T1000 (cell line): ENCODE results near the gene NFATC2.

ENCODE experiments used
- DNase-seq: peaks from one replicate; lab custom pipeline; 2025; ENCODE audit warnings: mixed read lengths; lab: John Stamatoyannopoulos, UW

Gene NFATC2

DNA sequence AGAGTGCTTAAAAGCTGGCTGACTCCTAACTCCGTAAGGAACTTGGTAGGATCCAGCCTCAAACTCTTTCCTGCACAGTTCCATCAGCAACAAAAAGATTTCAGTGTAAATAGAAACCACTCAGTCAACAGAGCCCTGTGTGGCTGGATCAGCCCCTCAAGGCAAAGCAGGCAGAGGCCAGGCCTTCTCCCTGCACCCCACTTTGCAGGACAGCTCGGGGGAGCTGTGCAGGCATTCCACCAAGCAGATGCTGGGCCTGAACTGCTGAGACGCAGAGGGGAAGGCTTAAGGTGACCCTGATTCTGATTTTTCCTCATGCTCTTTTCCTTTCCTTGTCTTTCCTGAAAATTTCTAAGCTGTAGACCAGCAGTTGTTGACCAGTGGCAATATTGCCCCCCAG lies 91.5 kb downstream of the NFATC2 start:
- DNase-seq = no peak

DNA sequence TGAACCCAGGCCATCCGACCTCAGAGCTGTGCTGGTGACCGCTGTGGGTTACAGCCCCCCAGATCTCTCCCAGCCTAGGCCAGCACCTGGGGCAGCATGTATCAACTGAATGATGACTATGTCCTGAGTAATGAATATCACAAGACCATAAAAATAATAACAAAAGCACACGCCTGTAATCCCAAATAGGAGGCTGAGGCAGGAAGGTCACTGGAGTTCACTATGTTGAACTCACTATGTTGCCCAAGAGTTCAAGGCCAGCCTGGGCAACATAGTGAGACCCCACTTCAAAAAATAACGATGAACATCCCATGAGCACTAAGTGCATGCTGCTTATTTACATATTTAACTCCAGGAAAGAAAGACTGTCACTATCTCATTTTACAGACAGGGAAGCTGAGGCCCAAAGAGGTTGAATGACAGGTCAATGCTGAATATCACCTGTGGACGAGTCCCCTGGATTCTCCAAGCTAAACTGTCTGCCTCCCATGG lies 92.3 kb downstream of the NFATC2 start:
- no peak for DNase-seq

DNA sequence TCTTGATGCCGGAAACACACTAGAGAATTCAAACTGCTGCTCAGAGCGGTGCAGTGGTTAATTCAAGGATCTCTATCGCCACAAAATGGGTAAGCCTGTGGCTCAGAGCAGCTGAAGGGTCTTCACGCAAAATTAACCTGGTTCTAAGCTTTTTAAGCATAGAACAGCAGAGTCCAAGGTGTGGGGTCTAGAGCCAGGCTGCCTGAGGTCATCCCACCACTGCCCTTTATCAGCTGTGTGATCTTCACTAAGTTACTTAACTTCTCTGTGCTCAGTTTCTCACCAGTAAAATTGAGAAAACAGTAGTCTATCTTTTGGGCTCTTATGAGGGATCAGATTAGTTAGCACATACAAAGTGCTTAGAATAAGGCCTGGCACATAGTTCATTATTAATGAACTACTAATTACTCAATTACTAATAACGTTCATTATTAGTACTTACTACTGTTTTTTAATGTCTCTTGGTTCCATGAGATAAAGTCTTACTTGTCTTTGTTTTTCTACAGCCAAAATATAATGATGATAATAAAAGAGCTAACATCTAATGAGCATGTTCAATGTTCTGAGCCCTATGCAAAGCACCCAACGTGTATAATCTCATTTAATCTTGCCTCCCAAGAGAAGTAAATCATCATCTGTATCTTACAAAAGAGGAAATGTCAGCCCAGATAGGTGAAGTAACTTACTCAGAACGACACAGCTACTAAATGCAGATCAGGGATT lies 92.9 kb downstream of the NFATC2 start:
- no peak for DNase-seq

DNA sequence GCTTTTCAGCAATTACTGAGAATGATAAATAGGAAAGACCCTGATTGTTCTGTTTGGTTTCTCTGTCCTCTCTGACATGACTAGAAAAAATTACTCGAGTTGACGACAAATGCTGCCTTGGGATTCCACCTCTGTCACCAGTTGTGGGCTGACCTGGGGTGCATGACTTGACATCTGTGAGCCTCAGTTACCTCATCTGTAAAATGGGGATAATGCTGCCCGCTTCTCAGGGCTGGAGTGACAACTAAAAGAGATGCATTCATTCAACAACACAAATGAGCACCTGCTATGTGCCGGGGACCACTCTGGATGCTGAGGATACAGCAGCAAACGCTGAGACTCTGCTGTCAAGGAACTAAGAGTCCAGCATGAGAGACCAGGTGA lies 94.8 kb downstream of the NFATC2 start:
- no peak for DNase-seq

DNA sequence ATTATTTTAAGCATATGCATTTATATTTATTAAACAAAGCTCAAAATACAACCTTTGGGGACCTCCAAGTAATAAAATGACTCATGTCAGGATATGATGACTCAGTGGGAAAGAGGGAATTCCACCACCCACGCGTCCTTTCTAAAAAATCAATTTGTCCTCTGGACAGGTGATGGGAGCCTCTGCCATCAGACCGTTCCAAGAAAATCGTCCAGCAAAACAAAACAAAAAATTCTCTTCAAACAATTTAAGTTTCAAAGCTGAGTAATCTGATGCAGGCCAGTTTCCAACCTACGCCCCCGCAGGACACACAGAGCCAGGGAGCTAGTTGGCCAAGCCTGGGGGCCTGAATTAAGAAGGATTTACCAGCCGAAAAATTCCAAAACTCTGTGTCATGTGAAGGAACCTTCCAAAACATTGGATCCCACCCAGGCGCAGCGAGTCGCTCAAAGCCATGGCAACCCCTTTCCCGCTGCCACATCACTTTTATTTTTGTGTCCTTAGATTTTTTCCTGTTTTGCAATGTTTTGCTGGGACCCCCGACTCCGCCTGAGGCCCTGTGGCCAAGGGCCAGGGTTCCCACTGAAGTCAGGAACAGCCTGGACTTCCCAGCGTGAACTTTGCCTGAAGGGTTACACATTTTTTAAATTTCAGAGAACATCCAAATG lies 95.3 kb downstream of the NFATC2 start:
- DNase-seq = peak; percentile 93

DNA sequence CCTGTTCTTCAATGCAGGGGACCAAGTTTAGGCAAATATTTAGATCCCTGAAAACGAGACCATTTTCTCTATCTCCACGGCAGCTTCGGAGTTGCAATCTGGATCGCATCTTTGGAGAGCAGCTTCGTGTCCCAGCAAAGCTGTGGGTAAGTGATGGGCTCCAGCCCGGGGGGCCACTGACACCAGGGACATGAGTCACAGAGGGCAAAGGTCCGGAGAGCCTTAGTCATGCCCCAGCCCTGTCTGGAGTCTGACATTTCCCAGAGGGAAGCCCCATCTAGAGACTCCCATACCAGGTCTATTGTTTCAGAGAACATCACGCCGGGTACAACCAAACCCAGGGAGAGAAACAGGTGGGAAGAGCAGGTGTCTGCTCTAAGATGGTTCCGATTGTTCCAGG lies 95.9 kb downstream of the NFATC2 start:
- peak; percentile 96 for DNase-seq

DNA sequence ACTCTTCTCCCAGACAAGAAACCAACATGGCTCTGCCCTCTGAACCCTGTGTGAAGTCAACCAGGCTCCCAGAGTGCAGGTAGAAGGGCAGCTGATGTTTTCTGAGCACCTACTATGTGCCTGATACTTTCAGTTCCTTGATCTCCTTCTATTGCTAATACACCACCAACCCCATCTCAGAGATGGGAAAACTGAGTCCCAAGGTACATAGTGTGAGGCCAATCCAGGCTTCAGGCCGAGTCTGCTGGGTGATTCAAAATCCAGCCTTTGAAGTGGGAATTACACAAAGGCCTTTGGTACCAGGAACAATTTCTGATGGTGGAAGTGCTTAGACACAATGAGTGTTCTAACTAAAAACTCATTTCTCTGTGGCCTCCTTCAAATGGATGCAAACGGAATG lies 96.3 kb downstream of the NFATC2 start:
- DNase-seq = no peak

DNA sequence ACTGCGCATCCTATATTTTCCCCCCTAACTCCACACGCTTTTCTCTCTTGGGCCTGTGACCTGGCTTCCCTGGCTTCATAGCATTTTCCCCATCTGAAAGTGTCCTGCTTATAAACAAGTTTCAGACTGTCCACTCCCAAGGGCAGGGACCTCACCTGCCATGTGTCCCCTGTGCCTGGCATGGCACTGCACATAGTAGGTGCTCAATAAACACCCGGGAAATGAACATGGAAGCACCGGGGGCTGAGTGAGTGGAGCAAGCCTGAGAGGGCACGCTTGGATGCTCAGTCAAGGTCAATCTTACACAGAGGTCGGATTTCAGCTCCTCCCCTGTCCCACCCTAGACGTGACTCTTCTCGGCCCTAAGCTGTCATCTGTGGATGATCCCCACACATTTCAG lies 96.9 kb downstream of the NFATC2 start:
- no peak for DNase-seq

DNA sequence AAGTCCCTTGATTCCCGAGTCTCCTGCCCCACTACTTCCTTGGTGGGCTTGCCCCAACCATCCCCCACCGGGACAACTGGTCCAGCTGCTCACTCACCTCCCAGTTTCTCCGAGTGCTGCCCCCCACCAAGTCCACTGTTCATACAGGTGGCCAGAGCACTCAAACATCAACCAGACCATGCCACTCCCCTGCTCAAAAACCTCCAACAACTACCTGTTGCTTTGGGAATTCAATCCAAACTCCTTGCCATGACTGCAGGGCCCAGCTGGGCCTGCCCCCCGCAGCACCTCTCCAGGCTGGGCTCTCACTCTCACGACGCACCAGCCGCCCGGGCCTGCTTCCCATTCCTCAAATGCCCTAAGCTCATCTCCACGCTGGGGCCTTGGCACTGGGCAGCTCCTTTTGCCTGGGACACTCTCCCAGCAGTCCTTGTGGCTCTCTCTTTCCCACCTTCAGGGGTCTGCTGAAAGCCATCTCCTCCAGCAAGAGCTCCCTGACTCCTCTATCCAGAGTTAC lies 97.5 kb downstream of the NFATC2 start:
- no peak for DNase-seq

DNA sequence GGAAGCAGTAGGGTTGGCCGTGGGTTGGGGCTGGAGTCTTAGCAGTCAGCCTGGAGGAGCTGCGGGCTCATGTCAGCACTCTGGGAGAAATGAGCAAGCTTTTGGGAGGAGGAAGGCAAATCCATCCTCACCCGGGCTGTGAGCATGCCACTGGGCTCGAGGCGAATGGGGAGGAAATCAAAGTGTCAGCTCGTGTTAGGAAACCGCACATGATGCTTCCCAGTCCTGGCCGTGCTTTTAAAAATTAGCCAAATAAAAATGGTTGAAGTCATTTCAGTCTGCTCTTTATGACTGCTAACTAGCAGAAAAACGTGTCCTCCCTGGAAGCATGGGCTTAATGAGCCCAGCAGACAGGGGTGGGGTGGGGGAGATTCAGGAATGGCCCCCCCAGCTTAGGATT lies 98.1 kb downstream of the NFATC2 start:
- no peak for DNase-seq

DNA sequence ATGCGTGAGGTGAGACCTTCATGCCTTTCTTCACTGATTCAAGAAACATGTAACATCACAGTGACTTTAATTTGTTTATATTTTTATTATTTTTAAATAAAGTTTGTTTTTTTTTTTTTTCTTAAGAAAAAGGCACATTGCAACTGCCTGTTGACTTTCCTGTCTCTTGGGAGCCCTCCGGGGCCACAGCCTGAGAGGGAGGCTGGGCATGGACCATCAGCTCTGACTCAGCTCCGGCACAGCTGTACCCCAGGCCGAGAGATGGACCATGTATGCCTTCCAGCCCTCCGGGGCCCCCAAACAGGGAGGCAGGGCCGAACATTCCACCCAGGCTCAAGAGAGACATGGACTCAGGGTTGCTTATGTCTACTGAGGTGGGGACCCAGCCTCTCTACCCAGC lies 99.9 kb downstream of the NFATC2 start:
- peak; percentile 46 for DNase-seq

DNA sequence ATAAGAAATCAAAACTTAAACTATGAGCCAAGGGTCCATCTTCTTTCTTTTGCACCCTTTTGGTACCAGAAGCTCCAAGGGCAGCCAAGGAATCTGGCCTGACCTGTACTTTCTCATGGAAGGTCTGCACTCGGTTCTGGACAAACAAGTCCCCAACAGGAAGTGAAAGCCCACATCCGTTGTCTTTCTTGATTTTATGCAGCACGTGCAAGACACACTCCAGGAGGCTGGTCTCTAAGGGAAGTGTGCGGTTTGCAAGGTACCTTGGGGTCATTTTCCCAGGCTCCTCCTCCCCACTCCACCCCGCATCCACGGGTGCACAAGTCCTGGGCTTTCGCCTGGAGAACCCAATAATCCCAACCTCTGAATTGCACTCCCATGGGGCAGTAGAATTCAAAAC lies 101.9 kb downstream of the NFATC2 start:
- DNase-seq = no peak

DNA sequence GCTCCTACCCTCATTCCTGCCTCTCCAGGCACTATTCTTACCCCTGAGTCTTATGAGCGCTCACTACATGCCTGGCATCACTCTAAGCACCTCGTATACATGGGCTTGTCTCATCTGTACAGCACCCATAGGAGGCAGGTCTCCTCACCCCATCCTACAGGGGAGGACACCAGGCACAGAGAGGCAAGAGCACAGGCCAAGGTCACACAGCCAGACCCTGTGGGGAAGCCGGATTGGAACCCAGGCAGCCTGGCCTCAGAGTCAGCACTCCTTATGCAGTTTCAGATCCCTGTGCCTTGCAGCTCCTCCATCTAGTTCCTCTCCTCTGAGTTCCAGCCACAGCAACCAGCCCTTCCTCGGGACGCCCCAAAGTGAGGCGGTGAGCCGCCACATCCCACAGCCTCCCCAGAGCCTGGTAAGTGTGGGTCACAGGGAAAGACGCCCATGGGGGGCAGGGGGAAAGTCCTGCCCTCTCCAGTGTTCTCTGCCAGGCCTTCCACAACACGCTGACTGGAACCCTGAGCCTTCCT lies 103.3 kb downstream of the NFATC2 start:
- no peak for DNase-seq

DNA sequence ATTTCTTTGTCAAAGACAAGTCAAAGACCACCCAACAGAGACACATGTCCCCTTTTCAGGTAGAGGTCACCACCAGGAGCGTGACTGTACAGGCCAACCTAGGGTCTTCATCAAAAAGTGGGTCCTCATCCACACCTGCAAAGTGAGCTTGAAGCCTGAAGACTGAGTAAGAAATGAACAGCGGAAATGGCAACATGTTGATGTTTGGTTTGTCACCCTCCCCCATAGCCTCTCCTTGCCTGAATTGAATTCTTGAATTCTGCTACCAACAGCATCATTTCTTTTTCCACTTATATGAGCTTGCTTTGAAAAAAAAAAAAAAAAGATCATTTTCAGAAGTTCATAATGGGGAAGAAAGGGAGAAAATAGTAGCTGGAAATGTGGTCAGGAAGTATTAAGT lies 104.4 kb downstream of the NFATC2 start:
- DNase-seq = no peak

DNA sequence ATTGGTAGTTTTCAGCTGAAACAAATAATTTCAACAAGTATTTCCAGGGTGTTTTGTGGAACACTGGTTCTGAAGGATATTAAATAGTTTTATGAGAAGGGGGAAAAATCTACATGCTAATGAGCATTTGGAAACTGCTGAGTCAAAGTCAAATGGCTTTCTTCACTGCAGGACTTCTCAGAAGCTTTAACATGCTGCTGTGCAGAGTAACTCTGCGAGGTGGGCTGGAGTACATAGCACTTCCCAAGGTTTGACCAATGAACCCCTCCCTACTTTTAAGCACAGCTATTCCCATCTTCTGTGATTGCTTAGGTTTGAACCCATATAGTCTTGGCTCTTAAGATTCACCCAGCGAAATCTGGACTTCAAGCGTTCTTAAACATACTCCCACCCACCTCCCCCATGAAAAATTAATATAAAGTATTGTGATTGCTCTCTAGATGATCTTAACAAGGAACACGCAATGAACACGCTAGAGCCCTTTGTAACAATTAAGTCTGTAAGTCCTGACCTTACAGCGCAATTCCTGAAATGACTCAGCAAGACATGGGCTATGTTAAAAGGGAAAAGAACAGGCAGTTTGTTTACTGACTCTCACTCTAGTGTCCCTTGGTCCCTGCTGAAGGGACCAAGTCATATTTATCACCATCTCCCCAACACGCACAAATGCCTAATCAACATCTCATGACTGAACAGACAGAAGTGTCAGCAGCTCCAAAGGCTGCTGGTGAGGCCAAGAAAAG lies 105.2 kb downstream of the NFATC2 start:
- DNase-seq = no peak

DNA sequence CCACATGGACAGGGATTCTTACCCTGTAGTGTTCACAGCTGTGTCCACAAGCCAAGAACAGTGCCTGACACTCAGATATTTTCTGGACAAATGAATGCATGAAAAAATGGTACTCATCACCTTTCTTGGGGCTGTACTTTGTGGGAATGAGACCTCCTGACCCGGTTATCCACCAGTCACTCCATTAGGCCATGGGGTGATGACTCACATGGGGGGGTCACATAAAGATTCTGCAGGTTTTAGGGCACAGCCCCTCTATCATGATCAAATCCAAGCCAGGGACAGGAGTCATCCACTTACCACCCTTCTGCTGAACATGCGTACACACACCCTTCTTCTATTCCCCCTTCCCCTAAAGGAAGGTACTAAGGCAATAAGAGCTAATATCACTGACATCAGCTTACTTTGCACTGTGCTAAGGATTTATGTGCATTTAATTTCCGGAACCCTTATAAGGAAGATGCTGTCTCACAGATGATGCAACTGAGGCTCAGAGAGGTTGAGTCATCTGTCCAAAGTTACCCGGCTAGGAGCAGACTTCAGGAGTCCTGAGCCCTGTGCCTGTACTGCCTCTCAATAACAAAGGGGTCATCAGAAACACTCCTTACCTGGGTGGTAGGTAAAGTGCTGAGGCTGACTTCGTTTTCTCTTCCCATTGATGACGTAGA lies 107.8 kb downstream of the NFATC2 start:
- DNase-seq = peak; percentile 19

DNA sequence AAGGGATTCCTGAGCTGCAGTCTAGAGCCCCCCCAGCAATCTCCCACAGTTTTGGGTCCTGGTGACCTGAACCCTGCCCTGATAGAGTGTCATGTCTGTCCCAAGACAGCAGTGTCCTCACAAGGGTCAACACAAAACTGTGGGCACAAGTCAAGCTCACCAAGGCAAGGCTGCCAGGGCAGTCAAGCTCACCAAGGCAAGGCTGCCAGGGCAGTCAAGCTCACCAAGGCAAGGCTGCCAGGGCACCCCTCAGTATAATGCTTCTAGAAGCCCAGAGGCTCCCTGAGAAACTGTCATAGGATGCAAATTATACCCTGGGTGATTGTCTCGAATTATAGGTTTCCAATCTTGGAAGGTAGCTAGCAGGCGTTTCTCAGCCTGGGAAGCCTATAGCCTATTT lies 108.5 kb downstream of the NFATC2 start:
- no peak for DNase-seq

DNA sequence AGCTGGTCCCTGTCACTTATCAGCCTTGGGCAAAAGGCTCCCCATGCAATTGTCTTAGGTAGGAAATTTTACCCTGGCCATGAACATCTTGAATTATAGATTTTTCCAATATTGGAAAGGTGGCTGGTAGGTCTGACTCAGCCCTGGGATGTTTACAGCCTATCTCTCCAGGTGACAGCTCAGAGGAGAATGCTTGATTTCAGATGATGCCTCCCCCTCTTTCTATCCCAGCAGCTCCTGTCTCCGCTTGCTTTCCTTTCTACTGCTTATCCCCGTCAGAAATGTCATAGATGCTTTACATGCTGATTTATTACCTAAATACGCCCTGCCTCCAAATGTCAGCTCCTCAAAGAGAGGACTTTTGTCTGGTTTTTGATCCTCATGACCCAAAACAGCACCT lies 109.6 kb downstream of the NFATC2 start:
- no peak for DNase-seq

DNA sequence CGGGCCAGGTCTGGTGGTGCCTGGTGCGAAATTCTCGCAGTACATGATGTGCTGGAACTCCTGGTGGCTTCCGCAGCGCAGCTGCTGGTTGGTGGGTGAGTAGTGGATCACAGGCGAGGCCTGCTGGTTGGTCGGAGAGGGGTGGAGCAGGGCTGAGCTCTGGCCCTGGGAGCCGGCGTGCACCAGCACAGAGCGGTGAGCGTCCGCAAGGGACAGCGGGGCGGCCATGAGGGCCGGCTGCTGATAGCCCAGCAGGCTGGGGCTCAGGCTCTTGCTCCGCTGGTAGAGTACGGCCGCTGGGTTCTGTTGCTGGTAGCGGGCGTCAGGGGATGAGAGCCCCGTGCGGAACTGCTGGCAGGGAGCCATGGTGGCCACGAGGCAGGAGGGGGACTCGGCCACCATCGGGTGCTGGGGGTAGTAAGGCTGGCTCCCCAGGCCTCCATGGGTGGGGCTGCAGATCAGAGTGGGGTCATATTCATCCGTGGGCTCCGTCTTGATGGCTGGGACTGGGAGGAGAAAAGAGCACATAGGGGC lies 110.2 kb downstream of the NFATC2 start:
- DNase-seq = no peak

DNA sequence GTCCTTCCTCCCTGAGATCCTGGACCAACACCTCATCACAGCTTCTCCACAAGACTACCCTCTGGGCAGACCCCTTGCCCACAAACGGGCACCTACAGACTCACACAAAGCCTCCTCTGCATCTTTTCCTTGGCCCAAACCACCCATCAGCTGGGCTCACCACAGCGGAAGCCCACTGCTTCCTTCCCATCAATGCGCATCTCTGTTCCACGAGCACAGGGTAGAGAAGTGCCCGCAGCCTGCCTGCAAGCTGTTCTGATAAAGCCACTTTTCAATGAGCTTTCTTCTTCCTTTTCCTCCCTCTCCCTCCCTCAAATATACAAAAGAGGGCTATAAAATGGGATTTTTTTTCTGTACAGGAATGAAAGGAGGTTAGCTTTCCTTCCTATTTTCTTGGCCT lies 111.2 kb downstream of the NFATC2 start:
- DNase-seq = no peak

DNA sequence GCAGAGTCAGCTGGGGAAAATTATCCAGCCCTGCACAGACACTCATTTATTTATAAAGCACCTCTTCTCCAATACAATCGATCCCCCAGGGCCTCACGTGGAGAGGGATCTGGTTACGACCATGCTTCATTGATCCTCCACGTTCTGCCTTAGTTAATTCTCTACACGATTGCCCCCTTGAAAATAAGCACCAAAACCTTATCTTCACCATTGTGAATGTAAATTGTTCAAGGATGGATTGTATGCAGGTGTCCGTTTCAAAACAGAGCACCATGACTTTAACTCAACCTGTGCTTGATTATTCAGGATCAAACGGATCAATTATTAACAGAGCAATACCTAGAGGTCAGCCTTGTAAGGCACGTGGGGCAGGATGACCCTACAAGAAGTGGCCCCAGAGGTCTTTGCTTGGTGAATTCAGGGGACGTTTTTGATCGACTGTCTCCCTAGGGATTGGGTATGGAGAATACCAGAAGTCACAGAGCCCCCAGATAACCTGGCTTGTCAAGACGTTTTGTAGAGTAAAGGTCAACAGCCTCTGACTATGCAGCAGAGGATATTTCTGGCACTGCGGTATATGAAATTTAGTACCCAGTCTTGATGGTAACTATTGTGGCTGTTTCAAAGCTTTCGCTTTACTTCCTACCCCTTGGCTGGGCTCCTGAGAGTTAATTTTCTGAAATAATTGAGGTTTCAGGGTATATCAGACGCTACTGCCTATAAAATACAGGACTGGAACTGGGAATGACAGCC lies 112.1 kb downstream of the NFATC2 start:
- DNase-seq = no peak
